ENCODE results near the gene RGS3. TPM values are rescaled to one million over a fixed set of nuclear protein-coding genes. Genes with fewer than 3 reads are reported as not detected.

RGS3 gene
- total RNA-seq, 1 donor from 2014 or later: 18.9 TPM

DNA sequence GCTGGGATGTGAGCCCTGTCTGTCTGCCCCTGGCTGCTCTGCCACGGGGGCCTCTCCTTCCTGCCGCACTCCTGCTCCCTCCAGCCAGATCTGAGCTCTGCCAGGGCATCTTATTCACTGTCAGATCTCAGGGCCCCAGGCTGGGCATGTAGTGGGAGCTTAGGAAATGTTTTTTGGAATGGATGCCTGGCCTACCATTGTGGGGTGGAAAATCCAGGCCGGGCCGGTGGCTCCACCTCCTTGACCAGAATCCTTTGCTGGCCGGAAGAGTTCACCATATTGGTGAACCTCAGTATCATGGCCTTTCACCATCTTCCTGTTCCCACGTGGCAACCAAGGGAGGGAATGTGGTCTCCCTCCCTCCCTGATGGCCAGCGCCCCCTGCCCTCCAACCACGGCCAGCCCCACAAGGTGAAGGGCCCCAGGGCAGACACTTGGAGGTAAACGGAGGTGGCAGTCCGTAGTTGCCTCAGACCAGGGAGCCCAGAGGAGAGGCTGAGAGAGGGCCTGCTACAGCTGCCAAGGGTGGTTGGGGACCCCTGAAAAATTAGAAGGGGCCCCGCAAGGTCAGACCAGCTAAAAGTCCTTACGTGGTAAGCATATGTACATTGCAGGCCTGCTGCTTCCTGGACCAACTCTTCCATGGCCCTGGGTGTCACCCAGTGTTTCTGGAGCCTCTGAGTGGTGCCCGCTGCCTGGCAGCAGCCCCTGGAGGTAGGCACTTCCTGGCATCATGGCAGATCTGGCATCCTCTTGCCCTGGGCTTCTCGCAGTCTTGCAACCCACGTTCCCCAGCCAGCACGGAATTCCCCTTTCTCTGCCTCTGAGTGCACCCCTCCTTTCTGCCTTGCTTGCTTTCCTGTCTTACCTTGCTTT lies 153.3 kb downstream of the RGS3 start:
- H3K36me3 Mint-ChIP-seq (ENCODE audit: unreplicated experiment): no peaks in the 10 kb centered on the region
- H3K4me1 Mint-ChIP-seq (ENCODE audit: low read depth, unreplicated experiment): peaks cover 15% of the 10 kb centered on the region
- TF ChIP-seq, protein P1, sequence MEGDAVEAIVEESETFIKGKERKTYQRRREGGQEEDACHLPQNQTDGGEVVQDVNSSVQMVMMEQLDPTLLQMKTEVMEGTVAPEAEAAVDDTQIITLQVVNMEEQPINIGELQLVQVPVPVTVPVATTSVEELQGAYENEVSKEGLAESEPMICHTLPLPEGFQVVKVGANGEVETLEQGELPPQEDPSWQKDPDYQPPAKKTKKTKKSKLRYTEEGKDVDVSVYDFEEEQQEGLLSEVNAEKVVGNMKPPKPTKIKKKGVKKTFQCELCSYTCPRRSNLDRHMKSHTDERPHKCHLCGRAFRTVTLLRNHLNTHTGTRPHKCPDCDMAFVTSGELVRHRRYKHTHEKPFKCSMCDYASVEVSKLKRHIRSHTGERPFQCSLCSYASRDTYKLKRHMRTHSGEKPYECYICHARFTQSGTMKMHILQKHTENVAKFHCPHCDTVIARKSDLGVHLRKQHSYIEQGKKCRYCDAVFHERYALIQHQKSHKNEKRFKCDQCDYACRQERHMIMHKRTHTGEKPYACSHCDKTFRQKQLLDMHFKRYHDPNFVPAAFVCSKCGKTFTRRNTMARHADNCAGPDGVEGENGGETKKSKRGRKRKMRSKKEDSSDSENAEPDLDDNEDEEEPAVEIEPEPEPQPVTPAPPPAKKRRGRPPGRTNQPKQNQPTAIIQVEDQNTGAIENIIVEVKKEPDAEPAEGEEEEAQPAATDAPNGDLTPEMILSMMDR (IDR thresholded peaks at IDR 0.05; ENCODE audit: partially characterized antibody, unreplicated experiment): no peak
- no peak for DNase-seq
- peaks cover 6% of the 10 kb centered on the region for H3K9me3 Mint-ChIP-seq (ENCODE audit: unreplicated experiment)
- H3K4me3 Mint-ChIP-seq (ENCODE audit: unreplicated experiment): no peak overlapping the region
- H3K27me3 Mint-ChIP-seq (ENCODE audit: unreplicated experiment): peaks cover 17% of the 10 kb centered on the region
- no peak overlapping the region for H3K27ac Mint-ChIP-seq (ENCODE audit: unreplicated experiment)

DNA sequence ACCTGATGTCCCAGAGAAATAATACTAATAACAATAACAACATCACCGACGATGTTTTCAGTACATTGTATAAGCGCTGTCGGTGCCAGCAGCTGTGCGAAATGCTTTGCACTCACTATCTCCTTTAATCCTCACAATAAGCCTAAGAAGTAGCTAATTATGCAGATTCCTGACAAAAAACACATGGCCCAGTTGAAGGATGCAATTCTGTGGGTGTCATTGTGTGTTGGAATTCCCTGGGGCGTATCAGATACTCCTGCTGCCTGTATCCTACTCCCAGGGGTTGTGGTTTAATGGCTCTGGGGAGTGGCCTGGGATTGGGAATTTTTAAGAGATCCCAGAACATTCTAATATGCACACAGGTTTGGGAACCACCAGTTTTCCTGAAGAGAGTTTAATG lies 154.0 kb downstream of the RGS3 start:
- Mint-ChIP-seq H3K9me3 (ENCODE audit: unreplicated experiment) (peaks cover 6% of the 10 kb centered on the region), H3K36me3 (ENCODE audit: unreplicated experiment) (no peaks in the 10 kb centered on the region), H3K27ac (ENCODE audit: unreplicated experiment) (no peak overlapping the region), H3K4me1 (ENCODE audit: low read depth, unreplicated experiment) (peaks cover 17% of the 10 kb centered on the region), H3K4me3 (ENCODE audit: unreplicated experiment) (no peak overlapping the region), H3K27me3 (ENCODE audit: unreplicated experiment) (peaks cover 13% of the 10 kb centered on the region)
- TF ChIP-seq, protein P1 (IDR thresholded peaks at IDR 0.05; ENCODE audit: partially characterized antibody, unreplicated experiment): no peak
- DNase-seq: no peak

DNA sequence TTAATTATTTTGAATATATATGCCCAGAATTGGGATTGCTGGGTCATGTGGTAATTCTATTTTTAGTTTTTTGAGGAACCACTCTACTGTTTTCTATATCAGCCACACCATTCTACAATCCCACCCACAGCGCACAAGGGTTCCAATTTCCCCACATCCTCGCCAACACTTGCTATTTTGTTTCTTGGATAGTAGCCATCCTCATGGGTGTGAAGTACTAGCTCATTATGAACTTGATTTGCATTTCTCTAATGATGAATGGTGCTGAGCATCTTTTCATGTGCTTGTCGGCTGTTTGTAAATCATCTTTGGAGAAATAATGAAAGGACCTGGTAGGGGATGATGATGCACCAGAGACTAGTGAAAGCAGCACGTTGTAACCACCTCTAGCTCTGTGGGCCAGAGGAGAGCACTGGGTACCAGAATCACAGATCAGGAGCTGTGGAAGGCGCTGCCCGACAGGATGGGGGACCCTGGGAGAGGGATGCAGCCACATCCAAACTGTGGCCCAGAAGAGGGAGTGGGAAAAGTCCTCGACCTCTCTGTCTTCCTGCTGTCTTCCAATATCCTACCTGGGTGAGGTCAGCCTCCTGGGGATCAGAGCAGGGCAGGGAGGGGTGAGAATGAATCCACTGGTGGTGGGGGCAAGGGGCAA lies 155.4 kb downstream of the RGS3 start:
- TF ChIP-seq, protein P1 (IDR thresholded peaks at IDR 0.05; ENCODE audit: partially characterized antibody, unreplicated experiment): no peak
- H3K27me3 Mint-ChIP-seq (ENCODE audit: unreplicated experiment): peaks cover 11% of the 10 kb centered on the region
- peaks cover 26% of the 10 kb centered on the region for H3K4me1 Mint-ChIP-seq (ENCODE audit: low read depth, unreplicated experiment)
- no peak overlapping the region for H3K4me3 Mint-ChIP-seq (ENCODE audit: unreplicated experiment)
- H3K27ac Mint-ChIP-seq (ENCODE audit: unreplicated experiment): no peak overlapping the region
- no peaks in the 10 kb centered on the region for H3K36me3 Mint-ChIP-seq (ENCODE audit: unreplicated experiment)
- H3K9me3 Mint-ChIP-seq (ENCODE audit: unreplicated experiment): peaks cover 6% of the 10 kb centered on the region
- no peak for DNase-seq

DNA sequence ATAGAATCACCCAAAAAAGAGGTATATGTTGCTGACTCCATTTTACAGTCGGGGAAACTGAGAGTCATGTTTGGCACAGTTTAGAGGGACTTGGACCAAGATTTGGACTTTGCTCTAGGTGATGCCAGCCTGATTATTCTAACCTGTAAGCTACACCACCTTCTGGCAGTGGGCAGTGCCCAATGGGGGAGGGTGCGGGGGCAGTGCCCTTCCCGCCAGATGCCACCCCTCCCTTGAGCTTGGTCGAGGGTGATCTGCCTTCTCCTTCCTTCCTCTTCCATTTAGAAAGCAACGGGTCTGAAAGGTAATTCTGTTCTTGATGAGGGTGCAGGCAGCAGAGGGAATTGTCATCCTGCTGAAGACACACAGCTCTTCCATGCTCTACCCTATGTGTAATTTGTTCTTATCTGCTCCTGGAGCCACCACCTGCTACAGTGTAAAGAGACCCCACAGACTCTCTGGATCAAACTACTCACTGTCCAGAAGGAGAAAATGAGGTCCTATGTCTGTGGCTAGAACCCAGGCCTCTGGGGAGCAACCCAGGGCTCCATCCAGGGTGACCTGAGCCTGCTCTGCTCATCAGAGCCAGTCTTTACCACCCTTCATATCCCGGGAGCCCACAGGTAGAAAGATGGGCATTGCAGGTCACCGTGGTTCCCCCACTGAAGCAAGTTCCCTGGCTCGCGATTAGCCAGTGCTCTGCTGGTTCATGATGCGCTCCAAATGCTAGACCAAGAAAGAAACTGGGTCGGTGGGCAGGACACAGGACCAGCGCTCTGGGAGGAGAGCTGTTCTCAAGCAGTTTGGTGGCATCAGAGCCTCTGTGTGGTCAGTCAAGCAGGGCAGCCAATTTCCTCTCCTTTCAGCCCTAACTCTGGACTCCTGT lies 156.2 kb downstream of the RGS3 start:
- TF ChIP-seq, protein P1 (IDR thresholded peaks at IDR 0.05; ENCODE audit: partially characterized antibody, unreplicated experiment): no peak
- Mint-ChIP-seq H3K27ac (ENCODE audit: unreplicated experiment) (no peak overlapping the region), H3K27me3 (ENCODE audit: unreplicated experiment) (peaks cover 8% of the 10 kb centered on the region), H3K4me3 (ENCODE audit: unreplicated experiment) (no peak overlapping the region), H3K9me3 (ENCODE audit: unreplicated experiment) (peaks cover 6% of the 10 kb centered on the region), H3K36me3 (ENCODE audit: unreplicated experiment) (no peaks in the 10 kb centered on the region), H3K4me1 (ENCODE audit: low read depth, unreplicated experiment) (peaks cover 28% of the 10 kb centered on the region)
- no peak for DNase-seq
